ENCODE data around the gene RWDD1.

Gene RWDD1

GRCh38 chr6:116545651-116546050, 25.7 kb upstream of the RWDD1 start, which contains the start of gene TRAPPC3L:
Gene TRAPPC3L (minus strand): TSS chr6:116545684. CDS start chr6:116545514, 170 bp downstream.
- TF ChIP-seq CTCF (IDR thresholded peaks at IDR 0.05) (no peak), ZFX (IDR thresholded peaks at IDR 0.05; ENCODE audit: borderline replicate concordance) (no peak)
- no peak within 1 kb of the TSS for H3K27ac ChIP-seq

DNA sequence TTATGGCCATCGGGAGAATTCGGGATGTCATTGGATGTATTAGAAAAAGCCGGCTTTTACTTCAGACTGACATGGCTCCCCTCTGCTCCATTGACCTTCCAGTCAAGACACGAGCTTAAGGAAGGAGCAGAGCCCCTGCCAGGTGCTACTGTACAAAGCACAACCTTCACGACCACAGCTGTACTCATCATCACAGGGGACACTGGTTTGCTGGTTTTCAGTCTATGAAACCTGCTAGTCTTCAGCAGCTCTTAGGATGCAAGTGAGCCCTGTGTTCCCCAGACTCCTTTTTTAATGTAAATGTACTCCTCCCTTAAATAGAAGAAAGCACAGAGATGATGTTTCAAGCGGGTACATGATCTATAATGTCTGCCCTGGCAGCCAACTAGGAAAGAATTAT, 23.9 kb upstream of the RWDD1 start:
- TF ChIP-seq CTCF (IDR thresholded peaks at IDR 0.05) (no peak), ZFX (IDR thresholded peaks at IDR 0.05; ENCODE audit: borderline replicate concordance) (no peak)
- no peak overlapping the region for H3K27ac ChIP-seq

GRCh38 chr6:116550796-116551195, 20.5 kb upstream of the RWDD1 start:
- TF ChIP-seq ZFX (IDR thresholded peaks at IDR 0.05; ENCODE audit: borderline replicate concordance) (no peak), CTCF (IDR thresholded peaks at IDR 0.05) (no peak)
- no peak overlapping the region for H3K27ac ChIP-seq

DNA sequence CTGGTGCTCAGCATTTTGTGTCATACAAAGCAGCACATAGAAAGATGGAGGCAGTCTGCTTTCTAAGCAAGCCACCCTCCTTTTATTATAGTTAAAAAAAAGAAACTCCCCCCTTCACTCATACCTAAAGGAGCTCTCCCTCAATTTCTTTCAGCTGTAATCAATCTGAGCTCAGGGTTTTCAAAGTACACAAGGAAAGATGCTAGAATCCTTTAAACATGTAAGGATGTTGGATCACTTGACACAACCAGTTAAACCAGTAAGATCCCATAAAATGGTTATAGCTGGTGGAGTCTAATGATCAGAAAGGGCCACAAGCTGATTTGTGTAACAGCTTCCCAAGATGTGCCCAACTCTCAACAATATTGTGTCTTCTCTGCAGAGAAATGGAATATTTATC, 17.9 kb upstream of the RWDD1 start, which contains the start of gene CALHM4:
CALHM4 (plus strand) TSS at position 301 of the 400 bp plus-strand sequence; CDS start at position 344, 43 bp downstream.
- TF ChIP-seq ZFX (IDR thresholded peaks at IDR 0.05; ENCODE audit: borderline replicate concordance), result no peak
- TF ChIP-seq CTCF (IDR thresholded peaks at IDR 0.05), result no peak
- H3K27ac ChIP-seq, result no peak within 1 kb of the TSS

GRCh38 chr6:116556065-116556464, 15.2 kb upstream of the RWDD1 start:
- TF ChIP-seq CTCF (IDR thresholded peaks at IDR 0.05) (no peak), ZFX (IDR thresholded peaks at IDR 0.05; ENCODE audit: borderline replicate concordance) (no peak)
- H3K27ac ChIP-seq, result no peak overlapping the region

GRCh38 chr6:116556814-116557415, 14.4 kb upstream of the RWDD1 start:
- no peak overlapping the region for H3K27ac ChIP-seq
- TF ChIP-seq CTCF (IDR thresholded peaks at IDR 0.05), result no peak
- TF ChIP-seq ZFX (IDR thresholded peaks at IDR 0.05; ENCODE audit: borderline replicate concordance), result no peak

GRCh38 chr6:116557893-116558292, 13.4 kb upstream of the RWDD1 start:
- H3K27ac ChIP-seq, result no peak overlapping the region
- no peak for TF ChIP-seq ZFX (IDR thresholded peaks at IDR 0.05; ENCODE audit: borderline replicate concordance)
- no peak for TF ChIP-seq CTCF (IDR thresholded peaks at IDR 0.05)
